Measurements from ENCODE around the gene BLMH. TPM values are rescaled to one million over a fixed set of nuclear protein-coding genes. Genes with fewer than 3 reads are reported as not detected.
"Not testable (repeated sequence)": the region's sequence is repeated elsewhere in the genome, so short reads cannot be mapped to it uniquely, and the experiment has no call there.

Gene BLMH
- total RNA-seq, 1 experiment from 2014 or later = 48.8 TPM

- no peak for DNase-seq (ENCODE audit: low spot score)
Measured at GRCh38 chr17:30229012-30229411, 62.7 kb downstream of the BLMH start.

DNA sequence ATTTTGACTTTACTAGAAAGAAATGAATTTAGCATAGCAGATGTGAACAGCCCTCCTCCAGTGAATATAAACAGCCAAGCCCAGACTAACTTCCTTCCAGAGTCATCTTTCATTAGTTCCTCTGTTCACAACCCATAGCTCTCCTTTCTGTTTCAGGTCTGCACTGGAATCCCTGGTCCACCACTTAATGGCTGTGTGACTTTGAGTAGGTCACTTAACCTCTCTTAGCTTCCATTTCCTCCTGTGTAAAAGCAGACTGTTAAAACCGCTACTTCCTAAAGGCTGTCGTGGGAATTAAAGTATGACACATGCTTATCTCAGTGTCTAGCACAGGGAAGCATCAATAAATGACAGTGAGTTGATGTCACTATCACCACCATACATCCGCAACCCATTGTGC is 63.7 kb downstream of the BLMH start:
- DNase-seq (ENCODE audit: low spot score) = no peak

GRCh38 chr17:30226878-30227277 is 64.9 kb downstream of the BLMH start:
- DNase-seq (ENCODE audit: low spot score) = no peak

DNA sequence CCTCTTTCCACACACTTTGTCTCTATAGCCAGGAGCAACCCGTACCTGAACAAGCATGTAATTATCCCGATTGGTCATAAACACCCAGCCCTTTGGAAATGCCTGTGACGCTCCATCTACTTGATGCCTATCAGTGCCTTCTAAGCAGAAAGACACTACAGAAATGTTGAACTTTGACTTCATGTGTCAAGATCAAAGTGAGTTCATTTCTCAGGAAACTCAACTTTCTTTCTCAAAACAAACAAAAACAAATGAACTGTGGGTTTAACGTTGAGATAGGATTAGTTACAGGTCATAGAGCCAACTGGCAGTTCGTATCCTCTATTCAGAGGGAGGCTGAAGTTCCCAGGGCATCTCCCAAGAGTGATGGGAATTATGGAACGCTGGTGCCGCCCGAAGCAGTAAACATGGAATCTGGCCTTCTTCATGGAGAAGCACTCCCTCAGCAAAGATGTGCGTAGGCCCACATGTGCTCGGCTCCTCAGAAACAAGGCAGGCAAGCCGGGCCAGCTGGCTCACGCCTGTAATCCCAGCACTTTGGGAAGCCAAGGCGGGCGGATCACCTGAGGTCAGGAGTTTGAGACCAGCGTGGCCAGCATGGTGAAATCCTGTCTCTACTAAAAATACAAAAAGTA is 65.7 kb downstream of the BLMH start:
- DNase-seq (ENCODE audit: low spot score) = no peak

DNA sequence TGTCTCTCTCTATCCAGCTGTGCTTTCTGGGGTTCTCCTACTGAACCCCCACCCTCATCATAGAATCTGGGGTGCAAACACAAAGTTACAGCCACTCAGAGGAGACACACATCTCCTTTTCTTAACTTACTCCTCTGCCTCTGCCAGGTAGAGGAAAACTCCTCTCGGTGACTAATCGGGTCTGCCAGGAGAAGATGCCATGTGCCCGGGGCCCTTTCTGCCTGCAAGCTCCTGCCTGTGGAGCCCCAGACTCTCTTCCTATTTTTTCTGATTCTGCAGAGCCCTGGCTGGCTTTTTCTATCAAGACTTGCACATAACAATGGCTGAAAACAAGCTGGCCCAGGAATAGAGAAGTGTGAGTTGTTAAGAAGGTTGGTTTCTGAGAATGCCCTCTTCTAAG is 66.6 kb downstream of the BLMH start:
- no peak for DNase-seq (ENCODE audit: low spot score)

DNA sequence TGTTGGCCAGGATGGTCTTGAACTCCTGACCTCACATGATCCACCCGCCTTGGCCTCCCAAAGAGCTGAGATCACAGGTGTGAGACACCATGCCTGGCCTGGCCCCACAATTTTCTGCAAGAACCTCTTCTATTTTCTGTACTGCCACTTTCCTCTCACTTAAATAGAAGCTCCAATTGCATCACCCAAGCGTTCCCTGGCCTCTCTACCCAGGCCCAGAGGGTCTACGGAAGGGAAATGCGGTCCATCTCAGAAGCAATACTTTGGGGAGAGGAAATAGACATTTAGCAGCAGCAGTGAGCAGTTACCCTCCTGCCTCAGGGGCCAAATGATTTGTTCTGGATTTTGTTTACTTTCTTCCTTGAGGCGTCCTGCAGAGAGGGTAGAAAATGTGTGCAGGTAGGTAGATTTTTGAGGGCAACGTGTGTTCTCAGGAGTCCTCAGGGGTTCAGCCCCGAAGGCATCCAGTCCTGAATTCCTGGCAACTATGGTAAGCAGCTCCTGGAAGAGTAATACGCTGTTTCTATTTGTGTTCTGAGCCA is 67.3 kb downstream of the BLMH start:
- DNase-seq (ENCODE audit: low spot score) = no peak

GRCh38 chr17:30222721-30223175 is 69.0 kb downstream of the BLMH start:
- DNase-seq (ENCODE audit: low spot score) = no peak

DNA sequence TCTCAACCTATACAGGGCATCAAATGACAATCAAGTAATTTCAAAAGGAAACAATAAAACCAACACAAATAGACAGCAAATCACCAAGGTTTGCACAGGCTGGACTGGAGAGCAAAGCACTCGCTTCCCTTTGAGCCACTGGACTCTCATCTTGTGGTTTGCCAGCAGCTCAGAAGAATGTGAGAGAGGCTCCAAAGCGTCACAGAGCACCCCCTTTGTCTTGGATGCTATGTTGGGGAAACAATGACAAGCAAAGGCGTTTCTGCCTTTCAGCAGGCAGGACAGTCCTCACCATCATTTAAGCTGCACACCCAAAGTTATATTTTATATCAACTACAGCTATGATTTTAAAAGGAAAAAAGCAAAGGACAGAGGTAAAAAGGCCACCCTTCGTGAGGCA is 69.5 kb downstream of the BLMH start:
- no peak for DNase-seq (ENCODE audit: low spot score)

GRCh38 chr17:30221346-30221745 is 70.4 kb downstream of the BLMH start:
- no peak for DNase-seq (ENCODE audit: low spot score)

GRCh38 chr17:30220414-30220813 is 71.3 kb downstream of the BLMH start:
- DNase-seq (ENCODE audit: low spot score) = no peak

DNA sequence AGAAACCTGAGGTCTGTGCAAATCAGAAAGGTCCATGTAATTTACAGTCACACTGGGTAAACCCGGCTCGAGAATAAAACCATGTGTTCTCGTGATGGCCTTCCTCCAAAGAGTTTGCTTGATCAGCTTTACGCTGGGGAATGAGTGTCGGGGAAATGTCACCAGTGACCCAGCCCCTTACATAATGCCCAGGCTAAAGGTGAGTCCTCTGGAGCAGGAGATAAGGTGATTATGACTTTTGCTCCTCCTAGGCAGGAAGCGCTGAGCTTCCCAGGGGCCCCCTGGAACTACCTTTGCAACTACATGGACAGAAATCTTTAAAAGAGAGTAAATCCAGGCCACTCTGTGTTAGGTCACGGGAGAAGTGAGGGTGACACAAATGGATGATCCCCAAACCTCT is 71.9 kb downstream of the BLMH start:
- DNase-seq (ENCODE audit: low spot score) = no peak

DNA sequence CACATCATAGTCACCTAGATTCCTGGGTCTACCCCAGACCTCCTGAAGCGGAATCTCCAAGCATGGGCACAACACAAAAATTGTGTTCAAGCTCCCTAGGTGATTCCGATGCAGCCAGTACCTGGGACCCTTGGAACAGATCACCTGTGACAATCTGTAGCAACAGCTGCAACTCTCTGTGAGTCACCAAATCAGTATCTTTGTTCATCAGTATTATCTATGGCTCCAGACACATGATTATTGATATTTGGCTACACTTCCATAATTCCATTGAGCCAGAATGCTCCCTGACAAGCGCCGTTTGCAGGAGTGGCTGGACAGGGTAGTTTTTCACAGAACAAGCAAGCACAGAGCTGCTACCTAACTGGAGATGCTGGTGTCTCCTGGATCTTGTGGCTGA is 72.4 kb downstream of the BLMH start:
- no peak for DNase-seq (ENCODE audit: low spot score)

GRCh38 chr17:30218799-30219198 is 72.9 kb downstream of the BLMH start:
- DNase-seq (ENCODE audit: low spot score) = no peak

DNA sequence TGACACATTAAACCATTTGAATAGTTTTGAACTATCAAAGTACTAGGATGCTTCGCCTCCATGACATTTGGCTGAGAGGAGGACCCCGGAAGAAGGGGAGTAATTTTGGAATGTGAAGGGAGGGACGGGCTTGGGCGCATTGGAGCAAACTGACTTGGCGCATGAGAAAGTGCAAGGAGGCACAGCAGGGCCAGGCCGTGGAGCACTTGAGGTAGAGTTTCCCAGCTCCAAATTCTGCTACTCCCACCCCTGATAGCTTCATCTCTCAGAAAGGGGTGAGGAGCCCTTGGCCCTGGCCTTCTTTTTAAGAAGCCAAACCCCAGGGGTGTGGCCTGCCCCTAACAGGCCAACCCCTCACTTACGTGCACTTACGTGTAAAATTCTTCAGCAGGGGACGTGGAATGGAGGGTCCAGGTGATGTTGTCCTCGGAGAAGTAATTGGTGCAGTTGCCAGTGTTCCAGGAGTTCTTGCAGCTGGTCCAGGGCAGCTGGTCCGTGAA is 73.9 kb downstream of the BLMH start:
- no peak for DNase-seq (ENCODE audit: low spot score)

- DNase-seq (ENCODE audit: low spot score) = no peak
Measured at GRCh38 chr17:30217054-30217453, 74.7 kb downstream of the BLMH start.

DNA sequence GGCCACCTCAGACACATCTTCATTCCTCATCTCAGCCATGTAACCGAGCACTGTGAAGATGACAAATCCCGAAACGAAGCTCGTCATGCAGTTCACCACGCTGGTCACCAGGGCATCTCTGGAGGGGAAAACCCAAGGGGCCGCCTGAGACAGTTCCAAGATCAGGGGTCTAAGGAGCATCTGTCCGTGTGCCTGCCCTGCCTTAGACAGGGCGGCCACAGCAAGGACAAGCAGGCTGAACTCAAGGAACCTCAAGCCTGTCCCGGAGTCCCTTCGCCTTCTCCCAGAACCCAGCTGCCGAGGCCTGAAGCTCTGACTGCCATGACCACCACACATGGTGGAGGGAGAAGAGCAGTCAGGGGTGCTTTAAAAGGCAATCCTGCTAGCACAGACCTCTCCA is 79.0 kb downstream of the BLMH start:
- no peak for DNase-seq (ENCODE audit: low spot score)

- no peak for DNase-seq (ENCODE audit: low spot score)
Measured at GRCh38 chr17:30211371-30211770, 80.4 kb downstream of the BLMH start.

DNA sequence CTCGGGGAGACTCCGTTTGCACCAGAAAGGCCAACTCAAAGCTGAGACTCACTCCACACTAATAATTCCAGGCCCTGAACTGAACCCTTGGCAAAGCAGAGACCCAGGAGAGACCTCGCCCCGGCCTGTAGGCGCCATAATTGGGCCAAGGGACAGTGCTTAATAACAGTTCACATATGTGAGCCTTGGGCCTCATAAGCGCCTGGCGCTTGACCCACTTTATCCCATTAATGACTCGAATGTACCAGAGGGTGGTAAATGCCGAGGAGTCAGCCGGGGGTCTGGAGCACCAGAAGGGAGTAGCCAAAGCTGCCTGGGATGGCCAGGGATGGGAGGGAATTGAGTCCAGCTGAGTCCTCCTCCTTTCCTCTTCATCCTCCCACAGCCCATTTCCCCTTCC is 80.8 kb downstream of the BLMH start:
- no peak for DNase-seq (ENCODE audit: low spot score)

DNA sequence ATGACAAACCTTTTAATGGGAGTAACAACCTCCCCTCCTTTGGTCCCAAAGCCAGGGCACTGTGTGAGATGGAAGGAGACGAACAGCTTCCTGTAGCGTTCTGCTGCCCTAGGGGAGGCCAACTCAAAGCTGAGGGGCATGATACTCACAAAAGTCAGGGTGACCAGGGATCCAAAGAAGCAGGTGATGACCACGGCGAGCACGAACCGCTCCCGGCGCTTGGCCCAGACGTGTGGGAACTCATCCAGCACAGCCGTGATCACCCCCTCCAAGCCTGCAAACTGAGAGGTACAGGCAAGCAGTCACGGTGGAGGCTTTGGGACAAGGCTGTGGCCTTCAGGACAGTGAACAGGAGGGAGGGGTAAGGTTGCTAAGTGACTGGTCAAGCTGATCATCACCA is 81.4 kb downstream of the BLMH start:
- no peak for DNase-seq (ENCODE audit: low spot score)

DNA sequence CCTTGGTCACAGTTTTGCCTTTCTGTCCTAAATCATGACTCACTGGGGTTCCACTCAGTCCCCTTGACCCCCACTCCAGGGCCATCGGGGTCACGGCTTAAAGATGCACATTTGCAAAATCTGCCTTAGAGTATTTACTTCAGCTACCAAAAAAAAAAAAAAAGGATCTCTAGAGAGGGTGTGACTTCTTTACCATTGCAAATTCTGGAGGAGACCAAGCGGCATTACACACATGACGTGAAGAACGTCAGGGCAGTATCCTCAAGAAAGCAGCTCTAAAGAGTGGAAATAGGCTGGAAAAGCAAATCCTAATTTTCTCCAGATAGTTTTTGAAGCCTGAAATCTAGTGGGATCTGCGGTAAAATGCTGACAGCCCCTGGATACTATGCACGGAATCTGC is 81.8 kb downstream of the BLMH start:
- no peak for DNase-seq (ENCODE audit: low spot score)

GRCh38 chr17:30208214-30208613 is 83.5 kb downstream of the BLMH start:
- no peak for DNase-seq (ENCODE audit: low spot score)

- DNase-seq (ENCODE audit: low spot score) = no peak
Measured at GRCh38 chr17:30207655-30208054, 84.1 kb downstream of the BLMH start.

DNA sequence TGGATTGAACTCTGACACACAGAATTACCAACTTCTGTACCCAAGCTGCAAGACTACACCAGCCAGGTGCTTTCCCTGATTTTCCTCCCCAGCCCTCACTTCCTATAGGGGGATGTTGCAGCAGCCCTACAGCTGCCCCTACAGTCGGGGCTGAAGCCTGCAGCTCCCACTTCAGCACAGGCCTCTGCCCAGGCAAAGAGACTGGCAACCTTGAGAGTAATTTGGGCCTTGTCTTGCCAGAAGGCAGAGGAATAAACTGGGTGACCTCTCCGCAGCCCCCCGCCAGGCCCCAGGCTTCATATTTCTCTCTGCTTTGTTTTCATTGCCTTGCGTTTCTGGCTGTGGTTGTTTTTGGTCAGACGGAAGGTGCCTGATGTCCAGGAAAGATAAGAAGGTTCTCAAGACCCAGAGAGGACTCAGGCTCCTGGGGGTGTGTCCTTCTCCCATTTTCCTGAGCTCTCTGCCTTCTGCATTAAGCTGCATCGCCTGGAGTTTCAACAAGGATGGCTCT is 88.2 kb downstream of the BLMH start:
- DNase-seq (ENCODE audit: low spot score) = no peak

DNA sequence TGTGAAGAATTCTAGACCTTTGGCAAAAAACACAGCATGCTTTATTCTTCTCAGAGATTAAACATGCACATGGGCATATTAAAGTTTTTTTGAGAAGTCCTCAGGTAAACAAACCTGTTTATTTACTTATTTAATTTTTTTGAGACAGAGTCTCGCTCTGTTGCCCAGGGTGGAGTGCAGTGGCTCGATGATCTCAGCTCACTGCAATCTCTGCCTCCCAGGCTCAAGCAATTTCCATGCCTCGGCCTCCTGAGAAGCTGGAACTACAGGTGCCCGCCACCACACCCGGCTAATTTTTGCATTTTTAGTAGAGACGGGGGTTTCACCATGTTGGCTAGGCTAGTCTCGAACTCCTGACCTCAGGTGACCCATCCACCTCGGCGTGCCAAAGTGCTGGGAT is 91.1 kb downstream of the BLMH start:
- not testable (repeated sequence) for DNase-seq (ENCODE audit: low spot score)

All from H4 (cell line).